ENCODE measurements around the gene AEN. TPM values are rescaled to one million over a fixed set of nuclear protein-coding genes. Genes with fewer than 3 reads are reported as not detected.

AEN gene
- total RNA-seq, 1 donor from 2014 or later: 48.9 TPM

DNA sequence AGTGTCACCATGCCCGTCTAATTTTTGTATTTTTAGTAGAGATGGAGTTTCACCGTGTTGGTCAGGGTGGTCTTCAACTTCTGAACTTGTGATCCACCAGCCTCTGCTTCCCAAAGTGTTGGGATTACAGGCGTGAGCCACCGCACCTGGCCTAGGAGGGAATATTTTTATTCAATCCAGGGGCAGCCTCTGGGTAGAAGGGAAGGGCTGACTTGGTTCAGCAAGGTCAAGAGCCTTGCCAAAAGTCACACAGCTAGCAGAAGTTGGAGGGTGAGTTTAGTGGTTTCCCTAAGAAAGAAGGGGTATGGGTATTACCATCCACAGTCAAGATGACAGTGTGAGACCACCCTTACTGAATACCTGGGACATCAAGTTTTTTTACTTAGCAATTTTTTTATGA lies 4.9 kb upstream of the AEN start:
- no peak for DNase-seq (ENCODE audit: extremely low spot score, unreplicated experiment)
- no peak overlapping the region for H3K27ac Mint-ChIP-seq
- no peaks in the 10 kb centered on the region for H3K36me3 Mint-ChIP-seq
- peaks cover 30% of the 10 kb centered on the region for H3K27me3 Mint-ChIP-seq
- TF ChIP-seq, protein P1, sequence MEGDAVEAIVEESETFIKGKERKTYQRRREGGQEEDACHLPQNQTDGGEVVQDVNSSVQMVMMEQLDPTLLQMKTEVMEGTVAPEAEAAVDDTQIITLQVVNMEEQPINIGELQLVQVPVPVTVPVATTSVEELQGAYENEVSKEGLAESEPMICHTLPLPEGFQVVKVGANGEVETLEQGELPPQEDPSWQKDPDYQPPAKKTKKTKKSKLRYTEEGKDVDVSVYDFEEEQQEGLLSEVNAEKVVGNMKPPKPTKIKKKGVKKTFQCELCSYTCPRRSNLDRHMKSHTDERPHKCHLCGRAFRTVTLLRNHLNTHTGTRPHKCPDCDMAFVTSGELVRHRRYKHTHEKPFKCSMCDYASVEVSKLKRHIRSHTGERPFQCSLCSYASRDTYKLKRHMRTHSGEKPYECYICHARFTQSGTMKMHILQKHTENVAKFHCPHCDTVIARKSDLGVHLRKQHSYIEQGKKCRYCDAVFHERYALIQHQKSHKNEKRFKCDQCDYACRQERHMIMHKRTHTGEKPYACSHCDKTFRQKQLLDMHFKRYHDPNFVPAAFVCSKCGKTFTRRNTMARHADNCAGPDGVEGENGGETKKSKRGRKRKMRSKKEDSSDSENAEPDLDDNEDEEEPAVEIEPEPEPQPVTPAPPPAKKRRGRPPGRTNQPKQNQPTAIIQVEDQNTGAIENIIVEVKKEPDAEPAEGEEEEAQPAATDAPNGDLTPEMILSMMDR (conservative IDR thresholded peaks at IDR 0.05): no peak
- H3K4me1 Mint-ChIP-seq (ENCODE audit: unreplicated experiment): peaks cover 19% of the 10 kb centered on the region
- no peaks in the 10 kb centered on the region for H3K9me3 Mint-ChIP-seq
- H3K4me3 Mint-ChIP-seq: no peak overlapping the region

DNA sequence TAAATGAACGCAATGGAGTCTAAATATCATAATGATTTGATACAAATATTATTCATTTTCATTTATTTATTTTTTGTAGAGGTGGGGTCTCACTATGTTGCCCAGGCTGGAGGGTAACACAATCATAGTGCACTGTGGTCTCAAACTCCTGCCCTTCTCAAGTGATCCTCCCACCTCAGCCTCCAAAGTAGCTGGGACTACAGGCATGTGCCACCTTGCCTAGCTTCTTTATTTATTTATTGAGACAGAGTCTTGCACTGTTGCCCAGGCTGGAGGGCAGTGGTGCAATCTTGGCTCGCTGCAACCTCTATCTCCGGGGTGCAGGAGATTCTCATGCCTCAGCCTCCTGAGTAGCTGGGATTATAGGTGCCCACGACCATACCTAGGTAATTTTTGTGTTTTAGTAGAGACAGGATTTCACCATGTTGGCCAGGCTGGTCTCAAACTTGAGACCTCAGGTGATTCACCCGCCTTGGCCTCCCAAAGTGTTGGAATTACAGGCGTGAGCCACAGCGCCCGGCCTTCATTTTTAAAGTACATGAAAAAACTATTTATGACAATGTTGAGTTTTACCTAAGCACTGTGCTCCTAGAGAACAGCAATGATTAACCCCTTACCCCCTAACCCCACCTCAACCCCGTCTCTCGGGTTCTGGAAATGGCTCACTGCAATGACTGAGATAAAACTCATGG lies 4.0 kb upstream of the AEN start:
- Mint-ChIP-seq H3K9me3 (no peaks in the 10 kb centered on the region), H3K27ac (no peak overlapping the region), H3K27me3 (peaks cover 21% of the 10 kb centered on the region), H3K36me3 (no peaks in the 10 kb centered on the region), H3K4me3 (no peak overlapping the region), H3K4me1 (ENCODE audit: unreplicated experiment) (peaks cover 22% of the 10 kb centered on the region)
- DNase-seq (ENCODE audit: extremely low spot score, unreplicated experiment): no peak
- TF ChIP-seq, protein P1 (conservative IDR thresholded peaks at IDR 0.05): no peak

DNA sequence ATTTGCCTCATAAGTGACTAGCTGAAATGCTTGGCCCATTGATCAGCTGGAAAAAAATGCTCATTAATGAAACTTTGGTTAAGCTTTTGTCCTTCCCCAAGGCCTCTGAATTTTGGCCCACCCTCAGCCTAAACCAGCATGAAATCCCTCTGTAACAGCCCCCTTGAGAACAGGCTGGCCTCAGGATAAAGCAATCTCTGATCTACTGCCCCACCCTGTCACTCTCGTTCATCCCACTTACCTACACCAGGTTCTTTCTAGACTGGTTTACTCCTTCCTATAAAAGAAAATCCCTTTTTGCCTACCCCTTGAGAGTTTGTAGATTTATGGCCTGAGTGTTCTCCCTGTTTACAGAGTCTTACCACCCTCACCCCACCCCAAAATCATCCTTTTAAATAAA lies 3.4 kb upstream of the AEN start:
- no peak for DNase-seq (ENCODE audit: extremely low spot score, unreplicated experiment)
- no peak overlapping the region for H3K4me3 Mint-ChIP-seq
- peaks cover 26% of the 10 kb centered on the region for H3K4me1 Mint-ChIP-seq (ENCODE audit: unreplicated experiment)
- TF ChIP-seq, protein P1 (conservative IDR thresholded peaks at IDR 0.05): no peak
- no peaks in the 10 kb centered on the region for H3K36me3 Mint-ChIP-seq
- no peaks in the 10 kb centered on the region for H3K9me3 Mint-ChIP-seq
- H3K27ac Mint-ChIP-seq: no peak overlapping the region
- peaks cover 18% of the 10 kb centered on the region for H3K27me3 Mint-ChIP-seq

DNA sequence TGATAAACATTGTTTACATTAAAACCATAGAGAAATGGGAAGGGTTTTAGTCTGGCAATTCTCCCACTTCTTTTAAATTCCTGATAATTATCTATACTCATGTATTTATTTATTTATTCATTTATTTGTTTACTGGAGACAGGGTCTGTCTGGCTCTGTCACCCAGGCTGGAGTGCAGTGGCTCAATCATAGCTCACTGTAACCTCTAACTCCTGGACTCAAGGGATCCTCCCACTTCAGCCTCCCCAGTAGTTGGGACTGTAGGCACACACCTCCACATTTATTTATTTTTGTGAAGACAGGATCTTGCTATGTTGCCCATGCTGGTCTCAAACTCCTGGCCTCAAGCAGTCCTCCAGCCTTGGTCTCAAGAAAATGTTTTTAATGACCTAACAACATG lies 2.5 kb upstream of the AEN start:
- H3K9me3 Mint-ChIP-seq: no peaks in the 10 kb centered on the region
- TF ChIP-seq, protein P1 (conservative IDR thresholded peaks at IDR 0.05): no peak
- DNase-seq (ENCODE audit: extremely low spot score, unreplicated experiment): no peak
- no peak overlapping the region for H3K4me3 Mint-ChIP-seq
- H3K36me3 Mint-ChIP-seq: peaks cover under 1% of the 10 kb centered on the region
- H3K27me3 Mint-ChIP-seq: peaks cover 9% of the 10 kb centered on the region
- H3K4me1 Mint-ChIP-seq (ENCODE audit: unreplicated experiment): peaks cover 27% of the 10 kb centered on the region
- no peak overlapping the region for H3K27ac Mint-ChIP-seq

- Mint-ChIP-seq H3K27me3 (no peaks in the 10 kb centered on the region), H3K4me3 (no peak overlapping the region), H3K9me3 (no peaks in the 10 kb centered on the region), H3K27ac (peak overlapping the region; percentile 16), H3K4me1 (ENCODE audit: unreplicated experiment) (peaks cover 31% of the 10 kb centered on the region), H3K36me3 (peaks cover 6% of the 10 kb centered on the region)
- no peak for DNase-seq (ENCODE audit: extremely low spot score, unreplicated experiment)
- TF ChIP-seq, protein P1 (conservative IDR thresholded peaks at IDR 0.05): no peak
Observed at GRCh38 chr15:88619796-88620195, 1.3 kb upstream of the AEN start.
